Panc1 (cell line): ENCODE data around the gene HES1.

Experiments used
- POLR2AphosphoS5 ChIP-seq: IDR thresholded peaks from 2 replicates; pipeline ENCODE4 v1.6.1; 2012; ENCODE audit warnings: mild to moderate bottlenecking, low read depth, low read length, moderate library complexity
- TF ChIP-seq, protein P1 (sequence below): fragments of 450-650 bp; IDR thresholded peaks from 2 replicates; pipeline ENCODE4 v1.5.1; 2017; ENCODE audit warnings: mild to moderate bottlenecking

DNA sequence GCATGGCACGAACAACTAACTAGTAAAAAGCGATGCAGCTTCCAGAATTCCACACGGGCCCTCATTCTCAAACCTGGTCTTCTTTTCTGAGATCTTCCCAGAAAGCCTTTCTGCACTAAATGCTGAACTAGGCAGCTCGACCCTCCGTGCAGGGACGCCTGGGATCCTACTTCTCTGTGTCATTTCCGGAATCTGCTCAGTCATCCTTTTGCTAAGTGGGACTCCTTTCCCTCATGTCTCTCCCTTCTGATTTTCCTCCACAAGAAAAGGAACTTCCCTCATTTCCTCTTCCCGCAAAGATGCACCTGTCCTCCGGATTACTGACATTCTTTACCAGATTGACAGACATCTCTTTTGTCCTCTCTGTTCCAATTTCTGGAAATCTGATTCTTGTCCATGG is 9.2 kb upstream of the HES1 start:
- TF ChIP-seq, protein P1, sequence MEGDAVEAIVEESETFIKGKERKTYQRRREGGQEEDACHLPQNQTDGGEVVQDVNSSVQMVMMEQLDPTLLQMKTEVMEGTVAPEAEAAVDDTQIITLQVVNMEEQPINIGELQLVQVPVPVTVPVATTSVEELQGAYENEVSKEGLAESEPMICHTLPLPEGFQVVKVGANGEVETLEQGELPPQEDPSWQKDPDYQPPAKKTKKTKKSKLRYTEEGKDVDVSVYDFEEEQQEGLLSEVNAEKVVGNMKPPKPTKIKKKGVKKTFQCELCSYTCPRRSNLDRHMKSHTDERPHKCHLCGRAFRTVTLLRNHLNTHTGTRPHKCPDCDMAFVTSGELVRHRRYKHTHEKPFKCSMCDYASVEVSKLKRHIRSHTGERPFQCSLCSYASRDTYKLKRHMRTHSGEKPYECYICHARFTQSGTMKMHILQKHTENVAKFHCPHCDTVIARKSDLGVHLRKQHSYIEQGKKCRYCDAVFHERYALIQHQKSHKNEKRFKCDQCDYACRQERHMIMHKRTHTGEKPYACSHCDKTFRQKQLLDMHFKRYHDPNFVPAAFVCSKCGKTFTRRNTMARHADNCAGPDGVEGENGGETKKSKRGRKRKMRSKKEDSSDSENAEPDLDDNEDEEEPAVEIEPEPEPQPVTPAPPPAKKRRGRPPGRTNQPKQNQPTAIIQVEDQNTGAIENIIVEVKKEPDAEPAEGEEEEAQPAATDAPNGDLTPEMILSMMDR: no peak
- TF ChIP-seq POLR2AphosphoS5: no peak
